Mammary epithelial cell (primary cell): ENCODE data around the gene RAX2.

Source experiments
- EZH2 ChIP-seq: IDR thresholded peaks from 2 replicates; pipeline ENCODE4 v1.6.1; 2012; ENCODE audit warnings: low read length, inconsistent platforms, borderline replicate concordance
- TF ChIP-seq, protein P1 (sequence below), 2 donors: IDR thresholded peaks in 1 of 2; conservative IDR thresholded peaks in 1 of 2; 2 replicates each; pipeline ENCODE4 v1.5.1; 2011 to 2012; ENCODE audit warnings: inconsistent platforms in 2 of 2, low read length in 2 of 2, mild to moderate bottlenecking in 2 of 2, control low read depth in 1 of 2, low read depth in 1 of 2; ENCODE audit not compliant: insufficient read depth in 1 of 2; ENCODE audit errors: extremely low read depth in 1 of 2

- TF ChIP-seq, protein P1, sequence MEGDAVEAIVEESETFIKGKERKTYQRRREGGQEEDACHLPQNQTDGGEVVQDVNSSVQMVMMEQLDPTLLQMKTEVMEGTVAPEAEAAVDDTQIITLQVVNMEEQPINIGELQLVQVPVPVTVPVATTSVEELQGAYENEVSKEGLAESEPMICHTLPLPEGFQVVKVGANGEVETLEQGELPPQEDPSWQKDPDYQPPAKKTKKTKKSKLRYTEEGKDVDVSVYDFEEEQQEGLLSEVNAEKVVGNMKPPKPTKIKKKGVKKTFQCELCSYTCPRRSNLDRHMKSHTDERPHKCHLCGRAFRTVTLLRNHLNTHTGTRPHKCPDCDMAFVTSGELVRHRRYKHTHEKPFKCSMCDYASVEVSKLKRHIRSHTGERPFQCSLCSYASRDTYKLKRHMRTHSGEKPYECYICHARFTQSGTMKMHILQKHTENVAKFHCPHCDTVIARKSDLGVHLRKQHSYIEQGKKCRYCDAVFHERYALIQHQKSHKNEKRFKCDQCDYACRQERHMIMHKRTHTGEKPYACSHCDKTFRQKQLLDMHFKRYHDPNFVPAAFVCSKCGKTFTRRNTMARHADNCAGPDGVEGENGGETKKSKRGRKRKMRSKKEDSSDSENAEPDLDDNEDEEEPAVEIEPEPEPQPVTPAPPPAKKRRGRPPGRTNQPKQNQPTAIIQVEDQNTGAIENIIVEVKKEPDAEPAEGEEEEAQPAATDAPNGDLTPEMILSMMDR (conservative IDR thresholded peaks at IDR 0.05 in 1 of 2, IDR thresholded peaks at IDR 0.05 in 1 of 2; ENCODE audit: extremely low read depth in 1 of 2, insufficient read depth in 1 of 2, low read depth in 1 of 2, low read length in 2 of 2) = no peak
- TF ChIP-seq EZH2 = no peak
These were observed 4.5 kb upstream of the RAX2 start for GRCh38 chr19:3776479-3777040.
